ENCODE data around the gene STXBP1. TPM values are rescaled to one million over a fixed set of nuclear protein-coding genes. Genes with fewer than 3 reads are reported as not detected.

The STXBP1 gene
- total RNA-seq, 4 donors from 2014 or later: 96.3 to 142 (median 105) TPM

GRCh38 chr9:127650518-127650917 is 38.4 kb downstream of the STXBP1 start:
- H3K27me3 ChIP-seq: no peaks in the 10 kb centered on the region
- WGBS, 2 donors: 72 to 75% methylated on average over 3 of the region's 3 CpGs
- H3K4me3 ChIP-seq: no peak overlapping the region
- TF ChIP-seq POLR2A (IDR thresholded peaks at IDR 0.05): no peak
- TF ChIP-seq, protein P1, sequence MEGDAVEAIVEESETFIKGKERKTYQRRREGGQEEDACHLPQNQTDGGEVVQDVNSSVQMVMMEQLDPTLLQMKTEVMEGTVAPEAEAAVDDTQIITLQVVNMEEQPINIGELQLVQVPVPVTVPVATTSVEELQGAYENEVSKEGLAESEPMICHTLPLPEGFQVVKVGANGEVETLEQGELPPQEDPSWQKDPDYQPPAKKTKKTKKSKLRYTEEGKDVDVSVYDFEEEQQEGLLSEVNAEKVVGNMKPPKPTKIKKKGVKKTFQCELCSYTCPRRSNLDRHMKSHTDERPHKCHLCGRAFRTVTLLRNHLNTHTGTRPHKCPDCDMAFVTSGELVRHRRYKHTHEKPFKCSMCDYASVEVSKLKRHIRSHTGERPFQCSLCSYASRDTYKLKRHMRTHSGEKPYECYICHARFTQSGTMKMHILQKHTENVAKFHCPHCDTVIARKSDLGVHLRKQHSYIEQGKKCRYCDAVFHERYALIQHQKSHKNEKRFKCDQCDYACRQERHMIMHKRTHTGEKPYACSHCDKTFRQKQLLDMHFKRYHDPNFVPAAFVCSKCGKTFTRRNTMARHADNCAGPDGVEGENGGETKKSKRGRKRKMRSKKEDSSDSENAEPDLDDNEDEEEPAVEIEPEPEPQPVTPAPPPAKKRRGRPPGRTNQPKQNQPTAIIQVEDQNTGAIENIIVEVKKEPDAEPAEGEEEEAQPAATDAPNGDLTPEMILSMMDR (IDR thresholded peaks at IDR 0.05): no peak
- TF ChIP-seq EP300 (IDR thresholded peaks at IDR 0.05): no peak
- H3K9me3 ChIP-seq: no peaks in the 10 kb centered on the region
- DNase-seq (ENCODE audit: low spot score in 2 of 2): no peak
- peaks cover 0 to 14% (median 0%) of the 10 kb centered on the region in 4 donors for H3K4me1 ChIP-seq
- H3K36me3 ChIP-seq: peaks cover 0 to 31% (median 0%) of the 10 kb centered on the region in 3 donors
- H3K27ac ChIP-seq: no peak overlapping the region

DNA sequence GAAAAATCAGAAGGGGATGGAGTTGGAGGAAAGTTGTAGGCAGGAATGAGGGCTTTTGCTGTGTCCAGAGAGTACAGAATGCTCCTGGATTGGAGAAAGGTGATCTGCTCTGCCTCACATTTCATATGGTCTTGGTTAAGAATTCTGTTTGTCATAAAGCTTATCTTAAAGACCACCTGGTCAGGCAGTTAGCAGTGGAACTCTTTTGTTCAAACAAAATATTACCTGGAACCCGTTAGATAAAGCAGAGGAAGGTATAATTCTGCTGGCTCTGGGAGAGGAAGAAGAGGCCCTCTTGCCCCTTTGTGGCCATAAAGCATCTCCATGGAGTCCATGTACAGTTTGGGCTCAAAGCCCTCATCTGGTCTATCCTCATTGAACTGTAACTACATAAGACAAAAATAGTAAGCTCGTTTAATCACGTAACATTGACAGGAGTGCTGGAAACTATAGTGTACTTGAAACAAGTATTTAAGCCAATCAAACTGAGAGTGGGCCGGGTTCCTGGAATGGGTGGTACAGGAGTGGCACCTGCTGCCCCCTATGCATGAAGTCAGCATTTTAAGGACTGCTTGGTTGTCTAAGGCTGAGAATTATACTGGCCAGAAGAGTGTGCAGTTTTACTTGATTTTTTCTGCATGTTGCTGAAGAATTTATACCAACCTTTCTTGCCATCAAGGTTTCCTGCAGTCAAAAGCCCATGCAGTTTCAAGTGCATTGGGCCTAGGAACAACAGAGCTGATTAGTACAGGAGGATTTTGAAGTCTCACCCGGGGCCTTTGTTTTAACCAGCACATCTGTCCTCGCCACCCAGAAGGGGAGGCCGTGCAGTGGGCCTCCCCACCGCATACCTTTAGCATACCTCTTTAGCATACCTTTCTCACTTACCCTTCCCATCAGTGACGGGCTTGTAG is 39.9 kb downstream of the STXBP1 start:
- Histone ChIP-seq H3K27me3 (no peaks in the 10 kb centered on the region), H3K4me1 (peaks cover 0 to 14% (median 0%) of the 10 kb centered on the region in 4 donors), H3K4me3 (no peak overlapping the region), H3K27ac (no peak overlapping the region), H3K9me3 (no peaks in the 10 kb centered on the region), H3K36me3 (peaks cover 0 to 31% (median 0%) of the 10 kb centered on the region in 3 donors)
- WGBS, 2 donors: 87 to 90% methylated on average over 9 of the region's 9 CpGs
- TF ChIP-seq POLR2A (IDR thresholded peaks at IDR 0.05) (no peak), EP300 (IDR thresholded peaks at IDR 0.05) (no peak)
- TF ChIP-seq, protein P1 (IDR thresholded peaks at IDR 0.05): no peak
- DNase-seq (ENCODE audit: low spot score in 2 of 2): no peak

DNA sequence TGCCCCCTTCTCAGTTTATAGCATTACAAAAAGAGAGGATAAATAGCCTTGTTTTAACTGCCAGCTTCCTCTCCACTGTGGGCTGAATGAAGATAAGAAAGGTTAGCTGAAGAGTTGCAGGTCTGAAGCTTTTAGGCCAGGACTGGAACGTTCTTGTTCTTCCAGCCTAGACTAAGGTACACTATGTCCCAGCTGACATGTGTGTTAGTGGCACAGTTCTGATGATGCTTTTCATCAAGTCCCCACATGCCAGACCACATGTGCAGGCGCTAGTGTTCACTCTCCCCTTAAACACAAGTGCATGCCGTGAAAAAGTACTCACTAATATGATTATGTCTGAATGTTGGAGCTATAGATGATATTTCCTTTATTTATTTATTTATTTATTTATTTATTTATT is 40.7 kb downstream of the STXBP1 start:
- no peak for DNase-seq (ENCODE audit: low spot score in 2 of 2)
- TF ChIP-seq, protein P1 (IDR thresholded peaks at IDR 0.05): no peak
- TF ChIP-seq POLR2A (IDR thresholded peaks at IDR 0.05): no peak
- TF ChIP-seq EP300 (IDR thresholded peaks at IDR 0.05): no peak
- 92 to 95% methylated on average over 3 of the region's 3 CpGs for WGBS, 2 donors

GRCh38 chr9:127654619-127655018 is 42.5 kb downstream of the STXBP1 start:
- peaks cover 0 to 47% (median 0%) of the 10 kb centered on the region in 3 donors for H3K36me3 ChIP-seq
- 68 to 73% methylated on average over 5 of the region's 5 CpGs for WGBS, 2 donors
- H3K27me3 ChIP-seq: no peaks in the 10 kb centered on the region
- H3K9me3 ChIP-seq: no peaks in the 10 kb centered on the region
- H3K4me3 ChIP-seq: no peak overlapping the region
- no peak overlapping the region for H3K27ac ChIP-seq
- TF ChIP-seq, protein P1 (IDR thresholded peaks at IDR 0.05): no peak
- TF ChIP-seq EP300 (IDR thresholded peaks at IDR 0.05) (no peak), POLR2A (IDR thresholded peaks at IDR 0.05) (no peak)
- no peaks in the 10 kb centered on the region for H3K4me1 ChIP-seq
- no peak for DNase-seq (ENCODE audit: low spot score in 2 of 2)

More for the DNA sequence above, 40.7 kb downstream of the STXBP1 start:
- no peak overlapping the region for H3K4me3 ChIP-seq
- no peak overlapping the region for H3K27ac ChIP-seq
- peaks cover 0 to 6% (median 0%) of the 10 kb centered on the region in 4 donors for H3K4me1 ChIP-seq
- H3K27me3 ChIP-seq: no peaks in the 10 kb centered on the region
- no peaks in the 10 kb centered on the region for H3K9me3 ChIP-seq
- H3K36me3 ChIP-seq: peaks cover 0 to 31% (median 0%) of the 10 kb centered on the region in 3 donors

GRCh38 chr9:127658428-127658827 is 46.4 kb downstream of the STXBP1 start:
- Histone ChIP-seq H3K27me3 (no peaks in the 10 kb centered on the region), H3K4me1 (no peaks in the 10 kb centered on the region), H3K9me3 (no peaks in the 10 kb centered on the region), H3K27ac (no peak overlapping the region), H3K36me3 (peaks cover 0 to 65% (median 7%) of the 10 kb centered on the region in 3 donors), H3K4me3 (no peak overlapping the region)
- no peak for DNase-seq (ENCODE audit: low spot score in 2 of 2)
- TF ChIP-seq, protein P1 (IDR thresholded peaks at IDR 0.05): no peak
- TF ChIP-seq POLR2A (IDR thresholded peaks at IDR 0.05) (no peak), EP300 (IDR thresholded peaks at IDR 0.05) (no peak)
- WGBS, 2 donors: 71 to 81% methylated on average over 5 of the region's 5 CpGs

All from tibial nerve (tissue), 4 donors.